Left lung (tissue), 10 donors: Measurements from ENCODE around the gene ROBO3. TPM values are rescaled to one million over a fixed set of nuclear protein-coding genes. Genes with fewer than 3 reads are reported as not detected.
A peak's percentile ranks its signal among the peaks of the same experiment; 100 is the strongest.

Experiments
- ATAC-seq: fragments of 200-7000 bp; cut with Tn5 transposase; one replicate; pipeline ENCODE4 v1.9.1; 2020; ENCODE audit warnings: moderate library complexity
- DNase-seq, 4 donors: peaks; one replicate each; pipeline ENCODE4 v3.0.0-alpha.2; 2013 to 2020
- H3K27ac ChIP-seq, 2 donors: fragments of 200-600 bp; sonication (generic) in 1 of 2; one replicate each; pipeline versions ENCODE4 v1.5.0 to v1.8.0; 2020 to 2021
- H3K27me3 ChIP-seq, 2 donors: fragments of 200-600 bp; sonication (generic) in 1 of 2; one replicate each; pipeline versions ENCODE4 v1.5.0 to v1.8.0; 2020 to 2021
- H3K36me3 ChIP-seq, 2 donors: fragments of 200-600 bp; sonication (generic) in 1 of 2; one replicate each; pipeline versions ENCODE4 v1.5.0 to v1.8.0; 2020 to 2021
- H3K4me1 ChIP-seq, 2 donors: fragments of 200-600 bp; one replicate each; pipeline ENCODE4 v1.8.0; 2021
- H3K4me3 ChIP-seq, 2 donors: fragments of 200-600 bp; sonication (generic) in 1 of 2; one replicate each; pipeline versions ENCODE4 v1.5.0 to v1.8.0; 2020 to 2021; ENCODE audit warnings: mild to moderate bottlenecking in 1 of 2
- H3K9me3 ChIP-seq, 2 donors: fragments of 200-600 bp; sonication (generic) in 1 of 2; one replicate each; pipeline versions ENCODE4 v1.5.0 to v1.8.0; 2020 to 2021
- CTCF ChIP-seq, 2 donors: fragments of 200-600 bp; sonication (generic) in 1 of 2; IDR thresholded peaks; one replicate each; pipeline versions ENCODE4 v1.5.0 to v1.8.0; 2021; ENCODE audit warnings: antibody characterized with exemption in 2 of 2
- intact Hi-C, 2 donors: fragments of 100-400 bp; cut with DNase I; formaldehyde crosslinking; loops; one replicate each; pipeline versions ENCODE4 v1.11.2 to v1.14.2; 2022
- polyA plus RNA-seq, 6 donors: library from polyadenylated mRNA; unstranded; fragments of 120-200 nt; gene quantifications; one replicate each; pipeline ENCODE4 v1.2.1, GENCODE V29; 2013; ENCODE audit not compliant: insufficient read length in 6 of 6
- total RNA-seq, 2 donors: library from RNA; stranded (reverse); fragmentation: NEBNext Ultra II Directional; extraction: Animal tissue kit (Norgen Biotek cat#: 25700); gene quantifications; one replicate each; pipeline ENCODE4 v1.2.1, GENCODE V29; 2021
- donor health status: DM: no; HTN: yes; CAD: no.
- donor health status: DM: no; HTN: no; CAD: no.

ROBO3 gene
- total and polyA plus RNA-seq, 8 donors = 11.0 to 54.8 (median 43.7) TPM

- no peak for TF ChIP-seq CTCF (IDR thresholded peaks at IDR 0.05)
- no peak for DNase-seq
- Histone ChIP-seq H3K4me3 (peak overlapping the region; percentile 43 to 58), H3K9me3 (no peaks in the 10 kb centered on the region), H3K4me1 (peaks cover 11 to 17% of the 10 kb centered on the region in 2 donors), H3K27me3 (peaks cover 6 to 53% of the 10 kb centered on the region in 2 donors), H3K27ac (no peak overlapping the region), H3K36me3 (no peaks in the 10 kb centered on the region)
- intact Hi-C loops = no loop called here
- ATAC-seq = no peak
Observed at GRCh38 chr11:124877631-124877909, 12.3 kb downstream of the ROBO3 start.

- H3K27ac ChIP-seq = no peak overlapping the region
- peak overlapping the region in 1 of 2 donors; percentile 43 for H3K4me3 ChIP-seq
- no peak for ATAC-seq
- H3K27me3 ChIP-seq = peaks cover 0 to 47% of the 10 kb centered on the region in 2 donors
- no peak for TF ChIP-seq CTCF (IDR thresholded peaks at IDR 0.05)
- no peaks in the 10 kb centered on the region for H3K36me3 ChIP-seq
- no peak for DNase-seq
- intact Hi-C loops = no loop called here
- no peaks in the 10 kb centered on the region for H3K9me3 ChIP-seq
- H3K4me1 ChIP-seq = peaks cover 11 to 23% of the 10 kb centered on the region in 2 donors
Observed at GRCh38 chr11:124877910-124878758, 12.9 kb downstream of the ROBO3 start.

GRCh38 chr11:124878759-124879492, 13.7 kb downstream of the ROBO3 start:
- intact Hi-C loops = no loop called here
- no peaks in the 10 kb centered on the region for H3K9me3 ChIP-seq
- no peak for TF ChIP-seq CTCF (IDR thresholded peaks at IDR 0.05)
- H3K4me1 ChIP-seq = peaks cover 11 to 24% of the 10 kb centered on the region in 2 donors
- H3K4me3 ChIP-seq = no peak overlapping the region
- peaks cover 0 to 39% of the 10 kb centered on the region in 2 donors for H3K27me3 ChIP-seq
- H3K36me3 ChIP-seq = no peaks in the 10 kb centered on the region
- no peak overlapping the region for H3K27ac ChIP-seq
- ATAC-seq (no peak), DNase-seq (no peak)

- intact Hi-C loops = no loop called here
- no peak for DNase-seq
- H3K36me3 ChIP-seq = no peaks in the 10 kb centered on the region
- H3K9me3 ChIP-seq = no peaks in the 10 kb centered on the region
- H3K4me3 ChIP-seq = no peak overlapping the region
- H3K27ac ChIP-seq = no peak overlapping the region
- peaks cover 11 to 26% of the 10 kb centered on the region in 2 donors for H3K4me1 ChIP-seq
- no peak for TF ChIP-seq CTCF (IDR thresholded peaks at IDR 0.05)
- peaks cover 0 to 32% of the 10 kb centered on the region in 2 donors for H3K27me3 ChIP-seq
- ATAC-seq = no peak
Observed at GRCh38 chr11:124879493-124880289, 14.5 kb downstream of the ROBO3 start.

GRCh38 chr11:124880290-124880611, 15.0 kb downstream of the ROBO3 start:
- no peak for DNase-seq
- intact Hi-C loops = no loop called here
- ATAC-seq = no peak
- Histone ChIP-seq H3K36me3 (no peaks in the 10 kb centered on the region), H3K4me1 (peaks cover 11 to 31% of the 10 kb centered on the region in 2 donors), H3K4me3 (no peak overlapping the region), H3K27me3 (peaks cover 0 to 26% of the 10 kb centered on the region in 2 donors), H3K9me3 (no peaks in the 10 kb centered on the region), H3K27ac (no peak overlapping the region)
- no peak for TF ChIP-seq CTCF (IDR thresholded peaks at IDR 0.05)
